HG02840 (cell line): ENCODE measurements around the gene TXNL1.
"Not testable (repeated sequence)": the region's sequence is repeated elsewhere in the genome, so short reads cannot be mapped to it uniquely, and the experiment has no call there.

Experiments
- ATAC-seq: cut with Tn5 transposase; IDR thresholded peaks from one replicate; pipeline ENCODE4 v1.9.1; 2021; ENCODE audit warnings: mild to moderate bottlenecking, moderate library complexity, moderate number of reproducible peaks; ENCODE audit not compliant: unreplicated experiment, low FRiP score

Gene TXNL1

GRCh38 chr18:56574861-56575260, 63.5 kb downstream of the TXNL1 start:
- ATAC-seq: no peak

GRCh38 chr18:56572267-56572666, 66.1 kb downstream of the TXNL1 start:
- ATAC-seq: not testable (repeated sequence)

GRCh38 chr18:56570978-56571377, 67.4 kb downstream of the TXNL1 start:
- ATAC-seq: no peak

GRCh38 chr18:56569416-56569815, 69.0 kb downstream of the TXNL1 start:
- no peak for ATAC-seq

- no peak for ATAC-seq
These were observed 69.4 kb downstream of the TXNL1 start for GRCh38 chr18:56568986-56569385.

- ATAC-seq: no peak
These were observed 72.6 kb downstream of the TXNL1 start for GRCh38 chr18:56565551-56566345.

- no peak for ATAC-seq
These were observed 73.3 kb downstream of the TXNL1 start for GRCh38 chr18:56565046-56565445.

- no peak for ATAC-seq
These were observed 74.8 kb downstream of the TXNL1 start for GRCh38 chr18:56563568-56563967.

- ATAC-seq: no peak
These were observed 75.9 kb downstream of the TXNL1 start for GRCh38 chr18:56562479-56562878.

GRCh38 chr18:56560992-56561391, 77.4 kb downstream of the TXNL1 start:
- ATAC-seq: no peak

GRCh38 chr18:56559044-56559443, 79.3 kb downstream of the TXNL1 start:
- no peak for ATAC-seq

GRCh38 chr18:56556907-56557306, 81.5 kb downstream of the TXNL1 start:
- no peak for ATAC-seq

GRCh38 chr18:56550121-56550520, 88.3 kb downstream of the TXNL1 start:
- no peak for ATAC-seq
